ENCODE data around the gene PDE6C. TPM values are rescaled to one million over a fixed set of nuclear protein-coding genes. Genes with fewer than 3 reads are reported as not detected.

PDE6C gene
- polyA plus RNA-seq, 1 of the 3 experiments (the other 2 are of a cell fraction), result not detected

DNA sequence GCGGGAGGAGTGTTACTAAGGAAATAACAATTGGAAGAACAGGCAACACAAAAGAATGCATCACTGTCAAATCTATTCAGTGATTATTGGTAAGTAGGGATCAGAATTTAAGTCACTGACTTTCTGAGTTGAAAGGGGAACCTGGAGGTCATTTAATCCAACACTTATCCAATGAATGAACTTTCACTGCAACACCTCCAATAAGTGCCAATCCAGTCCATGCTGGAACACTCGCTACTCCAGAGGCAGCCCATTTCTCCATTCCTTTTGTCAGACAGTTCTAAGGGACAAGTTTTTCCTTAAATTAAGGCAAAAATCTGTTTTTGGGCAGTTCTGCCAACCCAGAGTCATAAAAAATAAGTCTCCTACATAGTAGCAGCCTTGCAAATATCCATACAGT, 60.6 kb downstream of the PDE6C start:
- WGBS (ENCODE audit: low lambda C conversion rate), result 100% methylated on average over 2 of the region's 2 CpGs
- no peak overlapping the region for H3K4me2 ChIP-seq
- no peaks in the 10 kb centered on the region for H3K27me3 ChIP-seq (ENCODE audit: insufficient read depth)
- ChIA-PET CTCF (no interaction called here), POLR2A (no interaction called here)
- H3K79me2 ChIP-seq (ENCODE audit: insufficient read depth), result no peaks in the 10 kb centered on the region
- no peaks in the 10 kb centered on the region for H3F3A ChIP-seq (replicated peaks; ENCODE audit: insufficient read depth)
- H3K27ac ChIP-seq (ENCODE audit: low read depth in 2 of 2, low read length in 1 of 2), result no peak overlapping the region
- no peak overlapping the region for H3K9ac ChIP-seq
- no peak overlapping the region for H2AFZ ChIP-seq (ENCODE audit: low read depth)
- H3K4me1 ChIP-seq (ENCODE audit: control insufficient read depth in 1 of 2, insufficient read depth in 2 of 2, low read depth in 1 of 2, low read length in 1 of 2), result no peaks in the 10 kb centered on the region
- no peaks in the 10 kb centered on the region for H4K20me1 ChIP-seq (ENCODE audit: insufficient read depth)
- H3K36me3 ChIP-seq (replicated peaks in 1 of 2; ENCODE audit: control insufficient read depth in 1 of 2, insufficient read depth in 2 of 2, low read length in 1 of 2), result peaks cover 62 to 81% of the 10 kb centered on the region in 2 experiments
- no peak overlapping the region for H3K4me3 ChIP-seq (ENCODE audit: low read depth in 2 of 2, low read length in 1 of 2)
- no peak for TF ChIP-seq RFX5 (IDR thresholded peaks at IDR 0.05; ENCODE audit: low read length)
- no peak for TF ChIP-seq GABPA (IDR thresholded peaks at IDR 0.05; ENCODE audit: low read depth)
- TF ChIP-seq GATA2 (CRISPR knock-in tag; IDR thresholded peaks at IDR 0.05), result no peak
- no peak for TF ChIP-seq MEF2A (IDR thresholded peaks at IDR 0.05; ENCODE audit: borderline replicate concordance, low read depth)
- TF ChIP-seq FOSL2 (IDR thresholded peaks at IDR 0.05; ENCODE audit: borderline replicate concordance, low read depth), result no peak
- TF ChIP-seq TEAD4 (IDR thresholded peaks at IDR 0.05; ENCODE audit: borderline replicate concordance, insufficient read depth), result no peak
- no peak for TF ChIP-seq ELF1 (IDR thresholded peaks at IDR 0.05)
- TF ChIP-seq POLR2AphosphoS5 (IDR thresholded peaks at IDR 0.05; ENCODE audit: low read depth, low read length), result no peak
- TF ChIP-seq RAD21 (IDR thresholded peaks at IDR 0.05; ENCODE audit: low read length), result no peak
- no peak for TF ChIP-seq MXI1 (IDR thresholded peaks at IDR 0.05; ENCODE audit: low read depth, low read length)
- no peak for TF ChIP-seq NFIC (IDR thresholded peaks at IDR 0.05; ENCODE audit: borderline replicate concordance)
- no peak for TF ChIP-seq EP300 (IDR thresholded peaks at IDR 0.05; ENCODE audit: borderline replicate concordance in 1 of 2, low read depth in 1 of 2, low read length in 1 of 2)
- TF ChIP-seq NRF1 (IDR thresholded peaks at IDR 0.05; ENCODE audit: low read depth, low read length), result no peak
- no peak for TF ChIP-seq CHD2 (IDR thresholded peaks at IDR 0.05; ENCODE audit: low read length, partially characterized antibody)
- no peak for TF ChIP-seq SMC3 (IDR thresholded peaks at IDR 0.05; ENCODE audit: low read depth, low read length)
- TF ChIP-seq JUND (IDR thresholded peaks at IDR 0.05), result no peak
- TF ChIP-seq, protein P1, sequence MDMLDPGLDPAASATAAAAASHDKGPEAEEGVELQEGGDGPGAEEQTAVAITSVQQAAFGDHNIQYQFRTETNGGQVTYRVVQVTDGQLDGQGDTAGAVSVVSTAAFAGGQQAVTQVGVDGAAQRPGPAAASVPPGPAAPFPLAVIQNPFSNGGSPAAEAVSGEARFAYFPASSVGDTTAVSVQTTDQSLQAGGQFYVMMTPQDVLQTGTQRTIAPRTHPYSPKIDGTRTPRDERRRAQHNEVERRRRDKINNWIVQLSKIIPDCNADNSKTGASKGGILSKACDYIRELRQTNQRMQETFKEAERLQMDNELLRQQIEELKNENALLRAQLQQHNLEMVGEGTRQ (IDR thresholded peaks at IDR 0.05; ENCODE audit: borderline replicate concordance, low read depth, low read length), result no peak
- no peaks in the 10 kb centered on the region for H3K9me2 ChIP-seq
- DNase-seq, result no peak
- H3K9me3 ChIP-seq, result no peaks in the 10 kb centered on the region

DNA sequence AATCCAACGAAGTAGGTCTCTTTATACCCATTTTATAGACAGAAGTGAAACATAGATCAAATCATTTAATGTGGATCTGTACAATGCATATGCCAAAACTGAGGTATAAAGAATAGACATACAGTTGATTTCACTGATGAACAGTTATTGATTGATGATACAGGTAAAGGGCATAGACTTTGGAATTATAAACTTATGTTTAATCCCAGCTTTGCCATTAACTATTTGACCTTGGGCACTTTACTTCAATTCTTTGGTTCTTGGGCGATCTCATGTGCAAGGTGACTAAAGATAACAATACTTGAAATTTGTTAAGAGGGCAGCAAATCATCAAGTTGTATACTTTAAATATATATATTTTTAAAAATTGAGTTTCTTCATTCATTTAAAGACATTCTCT, 61.5 kb downstream of the PDE6C start:
- no peaks in the 10 kb centered on the region for H3K9me3 ChIP-seq
- peaks cover 56 to 77% of the 10 kb centered on the region in 2 experiments for H3K36me3 ChIP-seq (replicated peaks in 1 of 2; ENCODE audit: control insufficient read depth in 1 of 2, insufficient read depth in 2 of 2, low read length in 1 of 2)
- no peak for DNase-seq
- H3K9me2 ChIP-seq, result no peaks in the 10 kb centered on the region
- ChIA-PET CTCF (interaction anchor here (1.2 kb wide), 1 partner anchor 18 kb away, joined by 3 read pairs; no protein-coding TSS in a partner anchor), POLR2A (no interaction called here)
- H3K27ac ChIP-seq (ENCODE audit: low read depth in 2 of 2, low read length in 1 of 2), result no peak overlapping the region
- H4K20me1 ChIP-seq (ENCODE audit: insufficient read depth), result no peaks in the 10 kb centered on the region
- H3K27me3 ChIP-seq (ENCODE audit: insufficient read depth), result no peaks in the 10 kb centered on the region
- H2AFZ ChIP-seq (ENCODE audit: low read depth), result no peak overlapping the region
- H3K4me3 ChIP-seq (ENCODE audit: low read depth in 2 of 2, low read length in 1 of 2), result no peak overlapping the region
- no peaks in the 10 kb centered on the region for H3K4me1 ChIP-seq (ENCODE audit: control insufficient read depth in 1 of 2, insufficient read depth in 2 of 2, low read depth in 1 of 2, low read length in 1 of 2)
- H3F3A ChIP-seq (replicated peaks; ENCODE audit: insufficient read depth), result no peaks in the 10 kb centered on the region
- no peak overlapping the region for H3K4me2 ChIP-seq
- WGBS (ENCODE audit: low lambda C conversion rate), result 95% methylated on average over 2 of the region's 2 CpGs
- no peaks in the 10 kb centered on the region for H3K79me2 ChIP-seq (ENCODE audit: insufficient read depth)
- H3K9ac ChIP-seq, result no peak overlapping the region
- TF ChIP-seq, protein P2, sequence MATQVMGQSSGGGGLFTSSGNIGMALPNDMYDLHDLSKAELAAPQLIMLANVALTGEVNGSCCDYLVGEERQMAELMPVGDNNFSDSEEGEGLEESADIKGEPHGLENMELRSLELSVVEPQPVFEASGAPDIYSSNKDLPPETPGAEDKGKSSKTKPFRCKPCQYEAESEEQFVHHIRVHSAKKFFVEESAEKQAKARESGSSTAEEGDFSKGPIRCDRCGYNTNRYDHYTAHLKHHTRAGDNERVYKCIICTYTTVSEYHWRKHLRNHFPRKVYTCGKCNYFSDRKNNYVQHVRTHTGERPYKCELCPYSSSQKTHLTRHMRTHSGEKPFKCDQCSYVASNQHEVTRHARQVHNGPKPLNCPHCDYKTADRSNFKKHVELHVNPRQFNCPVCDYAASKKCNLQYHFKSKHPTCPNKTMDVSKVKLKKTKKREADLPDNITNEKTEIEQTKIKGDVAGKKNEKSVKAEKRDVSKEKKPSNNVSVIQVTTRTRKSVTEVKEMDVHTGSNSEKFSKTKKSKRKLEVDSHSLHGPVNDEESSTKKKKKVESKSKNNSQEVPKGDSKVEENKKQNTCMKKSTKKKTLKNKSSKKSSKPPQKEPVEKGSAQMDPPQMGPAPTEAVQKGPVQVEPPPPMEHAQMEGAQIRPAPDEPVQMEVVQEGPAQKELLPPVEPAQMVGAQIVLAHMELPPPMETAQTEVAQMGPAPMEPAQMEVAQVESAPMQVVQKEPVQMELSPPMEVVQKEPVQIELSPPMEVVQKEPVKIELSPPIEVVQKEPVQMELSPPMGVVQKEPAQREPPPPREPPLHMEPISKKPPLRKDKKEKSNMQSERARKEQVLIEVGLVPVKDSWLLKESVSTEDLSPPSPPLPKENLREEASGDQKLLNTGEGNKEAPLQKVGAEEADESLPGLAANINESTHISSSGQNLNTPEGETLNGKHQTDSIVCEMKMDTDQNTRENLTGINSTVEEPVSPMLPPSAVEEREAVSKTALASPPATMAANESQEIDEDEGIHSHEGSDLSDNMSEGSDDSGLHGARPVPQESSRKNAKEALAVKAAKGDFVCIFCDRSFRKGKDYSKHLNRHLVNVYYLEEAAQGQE (IDR thresholded peaks at IDR 0.05; ENCODE audit: low read depth, low read length), result no peak
- no peak for TF ChIP-seq NFIC (IDR thresholded peaks at IDR 0.05; ENCODE audit: borderline replicate concordance)
- no peak for TF ChIP-seq FOXJ3 (CRISPR knock-in tag; IDR thresholded peaks at IDR 0.05)
- TF ChIP-seq, protein P3, sequence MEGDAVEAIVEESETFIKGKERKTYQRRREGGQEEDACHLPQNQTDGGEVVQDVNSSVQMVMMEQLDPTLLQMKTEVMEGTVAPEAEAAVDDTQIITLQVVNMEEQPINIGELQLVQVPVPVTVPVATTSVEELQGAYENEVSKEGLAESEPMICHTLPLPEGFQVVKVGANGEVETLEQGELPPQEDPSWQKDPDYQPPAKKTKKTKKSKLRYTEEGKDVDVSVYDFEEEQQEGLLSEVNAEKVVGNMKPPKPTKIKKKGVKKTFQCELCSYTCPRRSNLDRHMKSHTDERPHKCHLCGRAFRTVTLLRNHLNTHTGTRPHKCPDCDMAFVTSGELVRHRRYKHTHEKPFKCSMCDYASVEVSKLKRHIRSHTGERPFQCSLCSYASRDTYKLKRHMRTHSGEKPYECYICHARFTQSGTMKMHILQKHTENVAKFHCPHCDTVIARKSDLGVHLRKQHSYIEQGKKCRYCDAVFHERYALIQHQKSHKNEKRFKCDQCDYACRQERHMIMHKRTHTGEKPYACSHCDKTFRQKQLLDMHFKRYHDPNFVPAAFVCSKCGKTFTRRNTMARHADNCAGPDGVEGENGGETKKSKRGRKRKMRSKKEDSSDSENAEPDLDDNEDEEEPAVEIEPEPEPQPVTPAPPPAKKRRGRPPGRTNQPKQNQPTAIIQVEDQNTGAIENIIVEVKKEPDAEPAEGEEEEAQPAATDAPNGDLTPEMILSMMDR (IDR thresholded peaks at IDR 0.05), result no peak
- no peak for TF ChIP-seq EZH2phosphoT487 (IDR thresholded peaks at IDR 0.05; ENCODE audit: borderline replicate concordance, low read depth)
- no peak for TF ChIP-seq GATA2 (CRISPR knock-in tag; IDR thresholded peaks at IDR 0.05)
- no peak for TF ChIP-seq FOXM1 (IDR thresholded peaks at IDR 0.05; ENCODE audit: low read depth)
- TF ChIP-seq SIN3A (IDR thresholded peaks at IDR 0.05; ENCODE audit: borderline replicate concordance, low read depth, low read length), result no peak
- no peak for TF ChIP-seq CHD2 (IDR thresholded peaks at IDR 0.05; ENCODE audit: low read length, partially characterized antibody)
- TF ChIP-seq TCF12 (IDR thresholded peaks at IDR 0.05), result no peak
- no peak for TF ChIP-seq TEAD4 (IDR thresholded peaks at IDR 0.05; ENCODE audit: borderline replicate concordance, insufficient read depth)
- no peak for TF ChIP-seq RCOR1 (IDR thresholded peaks at IDR 0.05; ENCODE audit: low read length)
- TF ChIP-seq MEF2A (IDR thresholded peaks at IDR 0.05; ENCODE audit: borderline replicate concordance, low read depth), result no peak
- TF ChIP-seq RFX5 (IDR thresholded peaks at IDR 0.05; ENCODE audit: low read length), result no peak

Measured in SK-N-SH (cell line).